Measurements from ENCODE around the gene TJP2.

GRCh38 chr9:69229367-69229766 lies 55.3 kb downstream of the TJP2 start:
- TF ChIP-seq CTCF (tag by site-specific recombination; IDR thresholded peaks at IDR 0.05): no peak
- no peak for TF ChIP-seq ZNF639 (tag by site-specific recombination; IDR thresholded peaks at IDR 0.05)
- no peak for TF ChIP-seq TCF7L2 (IDR thresholded peaks at IDR 0.05; ENCODE audit: borderline replicate concordance, low read depth, low read length)
- no peak for TF ChIP-seq ZNF362 (tag by site-specific recombination; IDR thresholded peaks at IDR 0.05)
- TF ChIP-seq ZNF747 (tag by site-specific recombination; IDR thresholded peaks at IDR 0.05): no peak
- TF ChIP-seq ZNF561 (tag by site-specific recombination; IDR thresholded peaks at IDR 0.05; ENCODE audit: borderline replicate concordance): no peak
- no peak for TF ChIP-seq ZNF76 (tag by site-specific recombination; IDR thresholded peaks at IDR 0.05; ENCODE audit: borderline replicate concordance, low read depth)
- TF ChIP-seq ZNF544 (tag by site-specific recombination; IDR thresholded peaks at IDR 0.05): no peak
- TF ChIP-seq ZNF513 (tag by site-specific recombination; IDR thresholded peaks at IDR 0.05): no peak
- no peak for TF ChIP-seq GLIS1 (tag by site-specific recombination; IDR thresholded peaks at IDR 0.05)
